LNCAP (cell line): ENCODE results near the gene UNC93B1.

Experiments used
- TF ChIP-seq, protein P1 (sequence below): fragments of 450-650 bp; IDR thresholded peaks from 2 replicates; pipeline ENCODE4 v1.5.1; 2017; ENCODE audit warnings: mild to moderate bottlenecking

The UNC93B1 gene

DNA sequence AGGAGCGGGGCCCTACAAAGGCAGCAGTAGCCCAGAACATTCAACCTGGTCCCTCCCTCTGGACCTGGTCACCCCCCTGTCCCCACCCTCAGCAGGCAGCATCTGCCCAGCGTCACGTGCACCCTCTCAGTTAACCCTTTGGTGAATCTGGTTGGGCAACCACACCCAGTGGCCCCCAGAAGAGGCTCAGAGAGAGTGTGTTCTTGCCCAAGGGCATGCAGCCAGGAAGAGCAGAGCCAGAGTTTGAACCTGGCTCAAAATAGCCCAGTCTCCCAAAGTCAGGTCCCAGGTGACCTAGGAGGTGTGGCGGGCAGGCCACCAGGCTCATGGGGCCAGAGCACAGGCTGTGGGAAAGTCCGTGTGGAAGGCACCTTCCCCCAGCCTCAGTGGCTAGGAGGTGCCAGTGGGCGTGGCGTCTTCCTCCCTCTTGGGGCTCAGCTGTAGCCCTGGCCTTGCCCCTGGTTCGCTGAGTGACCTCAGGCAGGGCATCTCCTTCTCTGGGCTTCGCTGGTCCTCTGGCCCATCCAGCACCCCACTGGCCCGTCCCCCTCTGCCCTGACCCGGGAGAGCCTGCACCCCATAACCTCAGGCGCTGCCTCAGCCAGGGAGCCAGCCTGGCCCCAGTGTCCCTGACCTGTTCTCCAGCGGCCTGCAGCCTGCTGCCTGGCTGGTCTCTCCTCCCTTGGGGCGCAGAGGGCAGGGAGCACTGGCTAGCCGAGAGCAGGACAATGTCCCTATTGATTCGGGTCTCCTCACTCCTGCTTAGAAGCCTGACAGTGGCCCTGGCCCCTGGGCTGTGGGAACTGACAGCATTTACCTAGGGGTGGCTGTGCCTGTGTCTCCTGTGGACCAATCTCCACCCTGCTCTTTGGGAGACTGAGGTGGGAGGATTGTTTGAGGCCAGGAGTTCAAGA lies 13.3 kb upstream of the UNC93B1 start:
- TF ChIP-seq, protein P1, sequence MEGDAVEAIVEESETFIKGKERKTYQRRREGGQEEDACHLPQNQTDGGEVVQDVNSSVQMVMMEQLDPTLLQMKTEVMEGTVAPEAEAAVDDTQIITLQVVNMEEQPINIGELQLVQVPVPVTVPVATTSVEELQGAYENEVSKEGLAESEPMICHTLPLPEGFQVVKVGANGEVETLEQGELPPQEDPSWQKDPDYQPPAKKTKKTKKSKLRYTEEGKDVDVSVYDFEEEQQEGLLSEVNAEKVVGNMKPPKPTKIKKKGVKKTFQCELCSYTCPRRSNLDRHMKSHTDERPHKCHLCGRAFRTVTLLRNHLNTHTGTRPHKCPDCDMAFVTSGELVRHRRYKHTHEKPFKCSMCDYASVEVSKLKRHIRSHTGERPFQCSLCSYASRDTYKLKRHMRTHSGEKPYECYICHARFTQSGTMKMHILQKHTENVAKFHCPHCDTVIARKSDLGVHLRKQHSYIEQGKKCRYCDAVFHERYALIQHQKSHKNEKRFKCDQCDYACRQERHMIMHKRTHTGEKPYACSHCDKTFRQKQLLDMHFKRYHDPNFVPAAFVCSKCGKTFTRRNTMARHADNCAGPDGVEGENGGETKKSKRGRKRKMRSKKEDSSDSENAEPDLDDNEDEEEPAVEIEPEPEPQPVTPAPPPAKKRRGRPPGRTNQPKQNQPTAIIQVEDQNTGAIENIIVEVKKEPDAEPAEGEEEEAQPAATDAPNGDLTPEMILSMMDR: no peak

- TF ChIP-seq, protein P1: no peak
These were observed 12.4 kb upstream of the UNC93B1 start for GRCh38 chr11:68016161-68016903.

DNA sequence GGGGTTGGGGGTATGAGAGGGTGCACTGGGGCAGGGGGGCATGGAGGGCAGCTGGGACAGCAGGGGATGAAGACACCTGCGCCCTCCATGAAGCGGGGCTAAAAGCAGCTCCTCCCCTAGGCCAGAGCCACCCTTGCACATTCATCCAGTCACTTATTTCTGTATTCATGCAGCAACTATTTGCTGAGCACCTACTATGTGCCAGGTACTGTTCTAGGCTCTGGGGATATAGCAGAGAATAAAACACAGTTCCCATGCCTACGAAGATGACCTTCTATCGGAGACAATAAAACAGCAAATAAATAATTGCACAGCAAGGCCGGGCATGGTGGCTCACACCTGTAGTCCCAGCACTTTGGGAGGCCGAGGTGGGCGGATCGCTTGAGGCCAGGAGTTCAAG lies 11.6 kb upstream of the UNC93B1 start:
- TF ChIP-seq, protein P1: no peak

GRCh38 chr11:68014947-68015447 lies 11.1 kb upstream of the UNC93B1 start:
- TF ChIP-seq, protein P1: no peak

DNA sequence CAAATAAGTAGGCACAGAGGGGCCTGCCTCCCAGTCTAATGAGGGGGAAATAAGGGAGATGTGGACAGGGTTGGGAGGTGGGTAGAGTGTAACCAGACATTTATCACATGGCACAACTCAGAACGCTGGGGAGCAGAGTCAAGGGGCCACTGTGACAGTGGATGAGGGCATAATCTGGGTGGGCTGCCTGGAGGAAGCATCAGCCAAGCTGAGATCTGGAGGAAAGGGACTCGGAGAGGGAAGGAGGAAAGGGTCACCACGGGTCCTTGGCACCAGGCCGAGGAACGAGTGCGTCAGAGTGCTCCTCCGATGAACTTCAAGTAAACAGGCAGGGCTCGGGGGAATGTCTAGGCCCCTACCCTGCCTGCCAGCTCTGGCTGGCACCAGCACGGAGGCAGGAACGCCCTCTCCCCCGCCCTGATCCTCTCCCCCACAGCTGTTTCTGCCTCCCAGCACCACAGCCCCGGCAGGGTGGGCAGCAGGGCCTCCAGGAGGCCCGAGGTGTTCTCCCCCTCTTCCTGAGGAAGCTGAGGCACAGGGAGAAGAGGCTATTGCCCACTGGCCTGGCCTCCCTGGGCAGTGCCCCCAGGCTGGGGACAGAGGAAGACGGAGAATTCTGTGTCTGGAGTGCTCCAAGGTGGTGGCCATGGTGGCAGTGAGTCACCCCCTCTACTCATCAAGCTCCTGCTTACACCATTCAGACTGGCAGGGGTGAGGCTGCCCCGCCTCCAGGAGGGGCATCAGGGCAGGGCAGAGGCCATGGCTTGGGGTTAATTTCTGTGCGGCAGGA lies 10.5 kb upstream of the UNC93B1 start:
- TF ChIP-seq, protein P1: no peak

GRCh38 chr11:68013611-68014156 lies 9.8 kb upstream of the UNC93B1 start:
- TF ChIP-seq, protein P1: no peak
